Osteocyte (in vitro differentiated cells): Measurements from ENCODE around the gene PTPRF. TPM values are rescaled to one million over a fixed set of nuclear protein-coding genes. Genes with fewer than 3 reads are reported as not detected.

Experiments
- DNase-seq: peaks from one replicate; pipeline ENCODE4 v3.0.0; 2021; ENCODE audit warnings: mixed read lengths; ENCODE audit not compliant: unreplicated experiment; ENCODE audit errors: extremely low spot score
- H3K27ac Mint-ChIP-seq: one replicate; pipeline ENCODE4 v1.8.0; 2021; ENCODE audit warnings: mild to moderate bottlenecking, mixed read lengths; ENCODE audit not compliant: unreplicated experiment
- H3K27me3 Mint-ChIP-seq: one replicate; pipeline ENCODE4 v1.8.0; 2021; ENCODE audit warnings: mixed read lengths; ENCODE audit not compliant: unreplicated experiment
- H3K36me3 Mint-ChIP-seq: one replicate; pipeline ENCODE4 v1.8.0; 2021; ENCODE audit warnings: mixed read lengths; ENCODE audit not compliant: unreplicated experiment
- H3K4me1 Mint-ChIP-seq: one replicate; pipeline ENCODE4 v1.8.0; 2021; ENCODE audit warnings: mixed read lengths; ENCODE audit not compliant: unreplicated experiment
- H3K4me3 Mint-ChIP-seq: one replicate; pipeline ENCODE4 v1.8.0; 2021; ENCODE audit warnings: mild to moderate bottlenecking, moderate library complexity, mixed read lengths; ENCODE audit not compliant: unreplicated experiment
- H3K9me3 Mint-ChIP-seq: one replicate; pipeline ENCODE4 v1.8.0; 2021; ENCODE audit warnings: mixed read lengths; ENCODE audit not compliant: unreplicated experiment
- total RNA-seq: library from RNA; stranded (reverse); gene quantifications from 2 replicates; pipeline ENCODE4 v1.2.1, GENCODE V29; 2021
- TF ChIP-seq, protein P1 (sequence below): fragments of 200-600 bp; sonication (generic); IDR thresholded peaks from 2 replicates; pipeline ENCODE4 v1.5.0; 2021; ENCODE audit warnings: antibody characterized with exemption, mild to moderate bottlenecking, moderate library complexity

PTPRF gene
- total RNA-seq, 1 donor from 2014 or later: 37.3 TPM

DNA sequence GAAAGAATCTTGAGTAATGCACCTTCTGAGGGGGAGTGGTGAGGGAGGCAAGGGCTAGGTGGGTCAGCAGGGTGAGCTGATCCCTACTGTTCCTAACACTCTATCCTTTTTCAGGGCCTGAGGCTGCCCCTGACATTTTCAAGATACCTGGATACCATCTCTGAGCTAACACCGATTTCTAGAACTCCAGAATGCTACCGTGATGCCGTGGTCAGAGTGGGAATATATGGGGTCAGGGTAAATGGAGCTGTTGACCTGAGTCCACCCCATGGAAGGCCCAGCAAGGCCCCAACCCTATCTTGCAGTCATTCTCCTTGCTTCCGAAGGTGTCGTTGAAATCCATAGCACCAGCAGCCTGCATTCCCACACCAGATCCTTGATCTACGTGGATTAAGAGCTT, 18.0 kb upstream of the PTPRF start:
- no peak overlapping the region for H3K4me3 Mint-ChIP-seq
- TF ChIP-seq, protein P1, sequence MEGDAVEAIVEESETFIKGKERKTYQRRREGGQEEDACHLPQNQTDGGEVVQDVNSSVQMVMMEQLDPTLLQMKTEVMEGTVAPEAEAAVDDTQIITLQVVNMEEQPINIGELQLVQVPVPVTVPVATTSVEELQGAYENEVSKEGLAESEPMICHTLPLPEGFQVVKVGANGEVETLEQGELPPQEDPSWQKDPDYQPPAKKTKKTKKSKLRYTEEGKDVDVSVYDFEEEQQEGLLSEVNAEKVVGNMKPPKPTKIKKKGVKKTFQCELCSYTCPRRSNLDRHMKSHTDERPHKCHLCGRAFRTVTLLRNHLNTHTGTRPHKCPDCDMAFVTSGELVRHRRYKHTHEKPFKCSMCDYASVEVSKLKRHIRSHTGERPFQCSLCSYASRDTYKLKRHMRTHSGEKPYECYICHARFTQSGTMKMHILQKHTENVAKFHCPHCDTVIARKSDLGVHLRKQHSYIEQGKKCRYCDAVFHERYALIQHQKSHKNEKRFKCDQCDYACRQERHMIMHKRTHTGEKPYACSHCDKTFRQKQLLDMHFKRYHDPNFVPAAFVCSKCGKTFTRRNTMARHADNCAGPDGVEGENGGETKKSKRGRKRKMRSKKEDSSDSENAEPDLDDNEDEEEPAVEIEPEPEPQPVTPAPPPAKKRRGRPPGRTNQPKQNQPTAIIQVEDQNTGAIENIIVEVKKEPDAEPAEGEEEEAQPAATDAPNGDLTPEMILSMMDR: no peak
- no peaks in the 10 kb centered on the region for H3K9me3 Mint-ChIP-seq
- H3K27me3 Mint-ChIP-seq: no peaks in the 10 kb centered on the region
- no peaks in the 10 kb centered on the region for H3K4me1 Mint-ChIP-seq
- H3K36me3 Mint-ChIP-seq: no peaks in the 10 kb centered on the region
- H3K27ac Mint-ChIP-seq: no peak overlapping the region
- DNase-seq: peak; percentile 23

DNA sequence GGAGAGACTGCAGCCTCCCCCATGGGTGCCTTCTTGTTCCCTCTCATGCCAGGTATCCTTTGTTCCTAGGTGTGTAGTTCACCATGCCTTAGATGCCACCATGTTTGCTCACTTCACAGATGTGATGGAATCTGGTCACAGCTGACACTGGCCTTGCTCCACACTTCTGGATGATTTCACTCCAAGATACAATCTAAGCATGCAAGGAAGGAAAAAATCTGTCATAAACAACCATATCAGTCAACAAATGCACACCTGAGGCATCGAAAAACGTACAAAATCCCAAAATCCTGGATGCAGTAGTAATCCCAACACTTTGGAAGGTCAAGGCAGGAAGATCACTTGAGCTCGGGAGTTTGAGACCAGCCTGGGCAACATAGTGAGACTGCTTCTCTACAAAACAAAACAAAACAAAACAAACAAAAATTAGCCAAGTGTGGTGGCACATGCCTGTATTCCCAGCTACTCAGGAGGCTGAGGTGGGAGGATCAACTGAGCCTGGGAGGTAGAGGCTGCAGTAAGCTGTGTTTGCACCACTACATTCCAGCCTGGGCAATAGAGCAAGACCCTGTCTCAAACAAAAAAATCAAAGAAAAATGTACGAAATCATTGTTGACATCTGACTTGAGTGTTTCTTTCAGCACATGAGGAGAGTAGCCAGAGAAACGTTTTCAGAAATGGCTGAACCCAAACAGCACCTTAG, 17.1 kb upstream of the PTPRF start:
- DNase-seq: no peak
- Mint-ChIP-seq H3K4me1 (no peaks in the 10 kb centered on the region), H3K27ac (no peak overlapping the region), H3K9me3 (no peaks in the 10 kb centered on the region), H3K27me3 (no peaks in the 10 kb centered on the region), H3K4me3 (no peak overlapping the region), H3K36me3 (no peaks in the 10 kb centered on the region)
- TF ChIP-seq, protein P1: no peak

DNA sequence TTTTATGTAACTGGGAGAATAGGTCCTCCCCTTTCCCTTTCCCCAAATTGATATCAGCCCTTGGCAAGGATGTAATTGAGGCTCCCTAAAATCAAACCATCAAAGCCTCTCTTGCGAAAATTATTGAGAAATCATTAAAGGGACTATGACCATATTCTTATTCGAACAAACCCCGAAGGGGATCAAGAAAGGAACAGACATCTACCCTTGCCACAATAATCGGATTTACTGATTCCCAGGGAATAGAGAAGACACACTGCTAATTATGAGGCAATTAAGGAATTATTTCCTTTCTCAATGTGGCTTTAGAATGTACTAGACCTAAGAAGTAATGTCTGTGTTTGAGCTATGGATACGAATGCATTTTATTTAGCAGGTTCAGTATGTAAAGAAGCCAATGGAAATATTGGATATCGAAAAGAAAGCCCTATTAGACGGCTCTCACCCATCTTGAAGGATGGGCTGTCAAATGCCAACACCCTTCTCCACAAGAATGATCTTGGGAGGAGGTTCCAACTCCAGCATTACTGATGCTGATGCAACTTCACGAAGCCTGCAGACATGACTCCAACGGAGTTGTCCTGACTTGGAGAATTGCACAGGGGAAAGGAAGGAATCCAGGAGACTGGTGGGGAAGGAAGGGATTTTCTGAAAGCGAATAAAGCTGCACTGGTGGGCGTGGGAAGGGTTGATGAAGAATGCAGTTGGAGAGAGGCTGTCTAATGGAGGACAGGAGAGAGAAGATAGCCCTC, 11.6 kb upstream of the PTPRF start:
- Mint-ChIP-seq H3K27ac (no peak overlapping the region), H3K27me3 (peaks cover 8% of the 10 kb centered on the region), H3K36me3 (no peaks in the 10 kb centered on the region), H3K4me1 (no peaks in the 10 kb centered on the region), H3K4me3 (no peak overlapping the region), H3K9me3 (no peaks in the 10 kb centered on the region)
- TF ChIP-seq, protein P1: no peak
- DNase-seq: no peak

DNA sequence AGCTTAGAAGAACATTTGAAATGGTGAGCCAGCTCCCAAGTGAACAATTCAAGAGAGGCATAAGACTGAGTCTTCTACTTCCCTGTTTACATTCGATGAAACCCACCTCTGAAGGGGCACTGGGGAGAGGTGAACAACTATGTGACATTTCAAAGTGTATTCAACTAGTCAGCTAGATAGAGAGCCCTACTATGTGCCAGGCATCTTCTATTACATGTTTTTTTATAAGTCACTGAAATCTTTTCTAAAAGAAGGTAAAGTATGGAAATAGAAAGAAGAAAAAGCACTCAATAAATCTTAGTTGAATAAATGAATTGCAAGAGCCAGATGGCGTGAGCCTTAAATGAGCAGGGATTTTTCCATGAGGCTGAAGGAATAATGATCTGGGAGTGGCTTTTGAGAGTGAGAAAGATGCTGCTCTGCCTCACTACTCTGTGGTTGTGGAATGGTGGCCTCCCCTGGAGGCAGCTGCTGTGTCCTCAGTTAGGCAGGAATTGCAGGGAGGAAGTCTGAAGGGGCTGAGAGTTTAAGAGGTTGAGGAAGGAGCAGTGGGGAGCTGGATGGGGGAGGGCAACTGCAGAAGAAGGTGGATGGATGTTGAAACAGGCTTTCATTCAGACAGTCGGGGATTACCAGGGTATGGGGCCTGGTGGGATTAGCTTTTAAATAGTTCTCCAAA, 10.4 kb upstream of the PTPRF start:
- Mint-ChIP-seq H3K36me3 (no peaks in the 10 kb centered on the region), H3K27ac (no peak overlapping the region), H3K4me3 (no peak overlapping the region), H3K27me3 (peaks cover 8% of the 10 kb centered on the region), H3K4me1 (no peaks in the 10 kb centered on the region), H3K9me3 (no peaks in the 10 kb centered on the region)
- DNase-seq: no peak
- TF ChIP-seq, protein P1: no peak

DNA sequence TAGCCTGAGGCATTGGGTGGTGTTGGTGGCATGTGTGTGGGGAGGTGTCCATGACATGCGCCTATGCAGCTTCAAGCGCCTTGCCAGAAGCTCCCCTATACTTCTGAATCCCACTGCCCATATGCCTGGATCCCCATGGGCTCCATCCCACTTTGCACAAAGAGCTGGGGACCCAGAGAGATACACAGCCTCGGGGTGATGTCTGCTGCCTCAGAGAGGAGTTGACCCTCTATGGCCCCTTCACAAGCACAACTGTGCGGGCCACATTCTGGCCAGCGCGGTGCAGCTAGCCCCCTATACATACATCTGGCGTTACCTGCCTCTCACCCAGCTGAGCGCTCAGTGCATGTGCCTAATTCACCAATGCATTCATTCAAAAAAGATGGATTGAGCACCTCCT, 9.6 kb upstream of the PTPRF start:
- no peak for DNase-seq
- Mint-ChIP-seq H3K9me3 (no peaks in the 10 kb centered on the region), H3K27me3 (peaks cover 8% of the 10 kb centered on the region), H3K36me3 (no peaks in the 10 kb centered on the region), H3K4me3 (no peak overlapping the region), H3K27ac (no peak overlapping the region), H3K4me1 (peaks cover 4% of the 10 kb centered on the region)
- TF ChIP-seq, protein P1: no peak
